ENCODE measurements around the gene R3HDML. TPM values are rescaled to one million over a fixed set of nuclear protein-coding genes. Genes with fewer than 3 reads are reported as not detected.

The R3HDML gene
- total and polyA plus RNA-seq, 2 of the 13 experiments (the other 11 are each of a cell fraction or from before 2014, with no cell fraction given), result not detected

GRCh38 chr20:44392776-44393607, 56.1 kb downstream of the R3HDML start (continued):
- 0 out of 2 replicates have a peak, but pooled peaks have one; percentile 86 for TF ChIP-seq FOXO4 (CRISPR knock-in tag; conservative IDR thresholded peaks at IDR 0.05)
- no peak for TF ChIP-seq EZH2 (conservative IDR thresholded peaks at IDR 0.05; ENCODE audit: low read depth, low read length)
- TF ChIP-seq SUZ12 (IDR thresholded peaks at IDR 0.05; ENCODE audit: low read depth, low read length), result no peak
- TF ChIP-seq KDM3A (CRISPR knock-in tag; IDR thresholded peaks at IDR 0.05; ENCODE audit: low read depth), result no peak
- no peak for TF ChIP-seq KDM4B (CRISPR knock-in tag; IDR thresholded peaks at IDR 0.05)
- TF ChIP-seq ZNF556 (CRISPR knock-in tag; IDR thresholded peaks at IDR 0.05; ENCODE audit: borderline replicate concordance), result no peak; the same call in 1 of the 2 replicates
- no peak for TF ChIP-seq NBN (conservative IDR thresholded peaks at IDR 0.05)
- no peak for TF ChIP-seq HMG20B (CRISPR knock-in tag; conservative IDR thresholded peaks at IDR 0.05)
- TF ChIP-seq ZNF598 (CRISPR knock-in tag; IDR thresholded peaks at IDR 0.05; ENCODE audit: borderline replicate concordance), result no peak
- peak; percentile 61; the same call in 1 of the 2 replicates for TF ChIP-seq ZNF136 (CRISPR knock-in tag; IDR thresholded peaks at IDR 0.05; ENCODE audit: low read depth)
- no peak for TF ChIP-seq TOPORS (CRISPR knock-in tag; IDR thresholded peaks at IDR 0.05)
- TF ChIP-seq SRSF4 (IDR thresholded peaks at IDR 0.05; ENCODE audit: low read depth, low read length, poor library complexity, severe bottlenecking), result no peak
- TF ChIP-seq ZNF34 (CRISPR knock-in tag; IDR thresholded peaks at IDR 0.05; ENCODE audit: borderline replicate concordance), result 0 out of 2 replicates have a peak, but pooled peaks have one; percentile 35
- TF ChIP-seq BRD4 (CRISPR knock-in tag; IDR thresholded peaks at IDR 0.05), result peak; percentile 97
- no peak for TF ChIP-seq HMGXB3 (CRISPR knock-in tag; IDR thresholded peaks at IDR 0.05; ENCODE audit: borderline replicate concordance)
- no peak for TF ChIP-seq MAFF (IDR thresholded peaks at IDR 0.05; ENCODE audit: low read depth, low read length)
- 0 out of 2 replicates have a peak, but pooled peaks have one; percentile 24 for TF ChIP-seq ZC3H13 (CRISPR knock-in tag; IDR thresholded peaks at IDR 0.05)
- no peak for TF ChIP-seq DDIT3 (CRISPR knock-in tag; IDR thresholded peaks at IDR 0.05)
- peak; percentile 85; the same call in 1 of the 2 replicates for TF ChIP-seq FOXJ3 (CRISPR knock-in tag; IDR thresholded peaks at IDR 0.05; ENCODE audit: borderline replicate concordance)
- TF ChIP-seq HNF1B (CRISPR knock-in tag; IDR thresholded peaks at IDR 0.05), result peak; percentile 84
- TF ChIP-seq ZKSCAN5 (CRISPR knock-in tag; IDR thresholded peaks at IDR 0.05), result no peak

All from HepG2 (cell line).